Keratinocyte (primary cell): ENCODE data around the gene FKBP11. TPM values are rescaled to one million over a fixed set of nuclear protein-coding genes. Genes with fewer than 3 reads are reported as not detected.

ENCODE experiments used
- DNase-seq: peaks from one replicate; pipeline ENCODE4 v3.0.0-alpha.2; 2011; ENCODE audit warnings: low read depth, missing footprints, low spot score
- FAIRE-seq: peaks from 2 replicates; lab custom pipeline; 2011; peaks lifted over from hg19 to GRCh38; lab: Jason Lieb, UNC
- H2AFZ ChIP-seq: 2 replicates; pipeline ENCODE4 v1.6.0; 2012; ENCODE audit warnings: low read length, control low read depth, inconsistent platforms; ENCODE audit not compliant: control insufficient read depth
- H3K27ac ChIP-seq: 2 replicates; pipeline ENCODE4 v1.5.1; 2011; ENCODE audit warnings: low read length; ENCODE audit not compliant: control insufficient read depth, insufficient read depth
- H3K27me3 ChIP-seq: 3 replicates; pipeline ENCODE4 v1.6.0; 2011; ENCODE audit warnings: low read length; ENCODE audit not compliant: control insufficient read depth, insufficient read depth; ENCODE audit errors: extremely low read depth
- H3K36me3 ChIP-seq, 2 experiments: 2 replicates in 1 of 2; 3 replicates in 1 of 2; pipeline ENCODE4 v1.5.1; 2011; ENCODE audit warnings: low read length in 2 of 2, mild to moderate bottlenecking in 1 of 2; ENCODE audit not compliant: control insufficient read depth in 2 of 2, insufficient read depth in 2 of 2; ENCODE audit errors: extremely low read depth in 1 of 2
- H3K4me1 ChIP-seq: 3 replicates; pipeline ENCODE4 v1.5.1; 2011; ENCODE audit warnings: low read length; ENCODE audit not compliant: control insufficient read depth, insufficient read depth; ENCODE audit errors: extremely low read depth
- H3K4me2 ChIP-seq: 3 replicates; pipeline ENCODE4 v1.6.0; 2011; ENCODE audit warnings: low read depth, low read length; ENCODE audit not compliant: control insufficient read depth, insufficient read depth; ENCODE audit errors: extremely low read depth
- H3K4me3 ChIP-seq, 3 experiments: fragments of 200-600 bp in 1 of 3; sonication (generic) in 1 of 3; 2 replicates in 2 of 3; 3 replicates in 1 of 3; pipeline ENCODE4 v1.5.1; 2011 to 2016; ENCODE audit warnings: low read length in 3 of 3, mild to moderate bottlenecking in 3 of 3, control low read depth in 2 of 3, inconsistent platforms in 1 of 3, low read depth in 1 of 3, mixed read lengths in 1 of 3, mixed run types in 1 of 3, moderate library complexity in 1 of 3; ENCODE audit not compliant: control insufficient read depth in 2 of 3, insufficient read depth in 2 of 3; ENCODE audit errors: extremely low read depth in 1 of 3
- H3K79me2 ChIP-seq: 2 replicates; pipeline ENCODE4 v1.6.0; 2012; ENCODE audit warnings: low read length; ENCODE audit not compliant: control insufficient read depth, insufficient read depth
- H3K9ac ChIP-seq: 3 replicates; pipeline ENCODE4 v1.6.0; 2011; ENCODE audit warnings: low read length; ENCODE audit not compliant: control insufficient read depth, insufficient read depth; ENCODE audit errors: extremely low read depth
- H3K9me1 ChIP-seq: 3 replicates; pipeline ENCODE4 v1.6.0; 2011; ENCODE audit warnings: low read length; ENCODE audit not compliant: control insufficient read depth, insufficient read depth; ENCODE audit errors: extremely low read depth
- H3K9me3 ChIP-seq: 2 replicates; pipeline ENCODE4 v1.5.1; 2012; ENCODE audit warnings: low read depth, low read length; ENCODE audit not compliant: control insufficient read depth
- H4K20me1 ChIP-seq: 3 replicates; pipeline ENCODE4 v1.6.0; 2011; ENCODE audit warnings: low read length; ENCODE audit not compliant: control insufficient read depth, insufficient read depth; ENCODE audit errors: extremely low read depth
- EZH2 ChIP-seq: IDR thresholded peaks from one replicate; pipeline ENCODE4 v1.6.1; 2012; ENCODE audit warnings: inconsistent platforms, mild to moderate bottlenecking, low read length, moderate library complexity
- dilution Hi-C: fragments of 300-500 bp; cut with MboI; formaldehyde crosslinking; loops from one replicate; pipeline ENCODE4 v1.7.0; 2020; ENCODE audit warnings: low sequenced_read_pairs; ENCODE audit not compliant: extremely low pct_ligation_motif_present
- polyA plus RNA-seq, 5 experiments: library from polyadenylated mRNA; depleted of rRNA in 3 of 5; stranded (reverse) in 3 of 5; stranded (forward) in 1 of 5; unstranded in 1 of 5; fragments of >200 nt; gene quantifications; 1 replicate in 1 of 5; 2 replicates in 3 of 5; 3 replicates in 1 of 5; pipeline versions ENCODE4 v1.2.1 to v1.2.3, GENCODE V29; 2011 to 2012; ENCODE audit warnings: missing spikeins in 2 of 5, low read depth in 1 of 5, low replicate concordance in 1 of 5
- TF ChIP-seq, protein P1 (sequence below), 3 experiments: IDR thresholded peaks in 1 of 3; conservative IDR thresholded peaks in 1 of 3; optimal IDR thresholded peaks in 1 of 3; 2 replicates in 2 of 3; 3 replicates in 1 of 3; pipeline versions ENCODE3 to v1.5.1; 2011; ENCODE audit warnings: low read length in 3 of 3, mild to moderate bottlenecking in 3 of 3, moderate library complexity in 2 of 3, control low read depth in 1 of 3, inconsistent platforms in 1 of 3; ENCODE audit not compliant: insufficient read depth in 2 of 3; ENCODE audit errors: extremely low read depth in 1 of 3

The FKBP11 gene
- polyA plus RNA-seq, 1 donor (not counting 4 experiments of a cell fraction or from before 2014, with no cell fraction given), result 18.4 TPM

- H3K36me3 ChIP-seq, result peaks cover 30 to 35% of the 10 kb centered on the region in 2 experiments
Measured at GRCh38 chr12:48930475-48930874, 5.2 kb upstream of the FKBP11 start.

DNA sequence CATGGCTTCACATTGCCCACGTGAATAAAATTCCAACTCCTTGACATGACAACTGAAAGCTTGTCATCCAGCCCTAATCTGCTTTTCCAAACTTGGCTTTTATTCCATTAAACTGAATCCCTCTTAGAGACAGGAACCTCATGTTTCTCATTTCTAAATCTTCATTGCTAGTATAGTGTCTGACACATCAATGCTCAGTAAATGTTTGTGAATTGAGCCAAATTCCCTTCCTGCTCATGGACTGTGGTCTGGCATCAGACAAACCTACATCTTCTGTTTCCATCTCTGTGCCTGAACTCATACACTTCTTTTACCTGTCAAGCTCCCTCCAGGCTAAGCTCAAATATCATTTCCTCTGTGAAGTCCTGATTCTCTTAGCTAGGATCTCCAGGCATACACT is 4.3 kb upstream of the FKBP11 start:
- no peak overlapping the region for H3K9ac ChIP-seq
- DNase-seq, result no peak
- no peaks in the 10 kb centered on the region for H3K9me3 ChIP-seq
- H3K27ac ChIP-seq, result no peak overlapping the region
- dilution Hi-C loops, result no loop called here
- peaks cover 4% of the 10 kb centered on the region for H3K4me1 ChIP-seq
- H3K9me1 ChIP-seq, result no peaks in the 10 kb centered on the region
- H2AFZ ChIP-seq, result no peak overlapping the region
- no peak for FAIRE-seq
- peaks cover 26 to 31% of the 10 kb centered on the region in 2 experiments for H3K36me3 ChIP-seq
- H3K4me3 ChIP-seq, result no peak overlapping the region
- no peaks in the 10 kb centered on the region for H4K20me1 ChIP-seq
- TF ChIP-seq, protein P1, sequence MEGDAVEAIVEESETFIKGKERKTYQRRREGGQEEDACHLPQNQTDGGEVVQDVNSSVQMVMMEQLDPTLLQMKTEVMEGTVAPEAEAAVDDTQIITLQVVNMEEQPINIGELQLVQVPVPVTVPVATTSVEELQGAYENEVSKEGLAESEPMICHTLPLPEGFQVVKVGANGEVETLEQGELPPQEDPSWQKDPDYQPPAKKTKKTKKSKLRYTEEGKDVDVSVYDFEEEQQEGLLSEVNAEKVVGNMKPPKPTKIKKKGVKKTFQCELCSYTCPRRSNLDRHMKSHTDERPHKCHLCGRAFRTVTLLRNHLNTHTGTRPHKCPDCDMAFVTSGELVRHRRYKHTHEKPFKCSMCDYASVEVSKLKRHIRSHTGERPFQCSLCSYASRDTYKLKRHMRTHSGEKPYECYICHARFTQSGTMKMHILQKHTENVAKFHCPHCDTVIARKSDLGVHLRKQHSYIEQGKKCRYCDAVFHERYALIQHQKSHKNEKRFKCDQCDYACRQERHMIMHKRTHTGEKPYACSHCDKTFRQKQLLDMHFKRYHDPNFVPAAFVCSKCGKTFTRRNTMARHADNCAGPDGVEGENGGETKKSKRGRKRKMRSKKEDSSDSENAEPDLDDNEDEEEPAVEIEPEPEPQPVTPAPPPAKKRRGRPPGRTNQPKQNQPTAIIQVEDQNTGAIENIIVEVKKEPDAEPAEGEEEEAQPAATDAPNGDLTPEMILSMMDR (optimal IDR thresholded peaks at IDR 0.05 in 1 of 3, IDR thresholded peaks at IDR 0.05 in 1 of 3, conservative IDR thresholded peaks at IDR 0.05 in 1 of 3; ENCODE audit: extremely low read depth in 1 of 3, insufficient read depth in 2 of 3, low read length in 3 of 3), result no peak
- no peak for TF ChIP-seq EZH2
- no peak overlapping the region for H3K4me2 ChIP-seq
- no peaks in the 10 kb centered on the region for H3K79me2 ChIP-seq
- H3K27me3 ChIP-seq, result no peaks in the 10 kb centered on the region

More at GRCh38 chr12:48930475-48930874, 5.2 kb upstream of the FKBP11 start:
- Histone ChIP-seq H3K27ac (no peak overlapping the region), H4K20me1 (no peaks in the 10 kb centered on the region), H3K79me2 (no peaks in the 10 kb centered on the region), H2AFZ (no peak overlapping the region), H3K4me3 (no peak overlapping the region), H3K9me1 (no peaks in the 10 kb centered on the region), H3K27me3 (no peaks in the 10 kb centered on the region), H3K9me3 (no peaks in the 10 kb centered on the region), H3K4me1 (peaks cover 4% of the 10 kb centered on the region), H3K4me2 (no peak overlapping the region), H3K9ac (no peak overlapping the region)
- DNase-seq (no peak), FAIRE-seq (no peak)
- dilution Hi-C loops, result no loop called here
- TF ChIP-seq, protein P1 (optimal IDR thresholded peaks at IDR 0.05 in 1 of 3, IDR thresholded peaks at IDR 0.05 in 1 of 3, conservative IDR thresholded peaks at IDR 0.05 in 1 of 3; ENCODE audit: extremely low read depth in 1 of 3, insufficient read depth in 2 of 3, low read length in 3 of 3), result no peak
- no peak for TF ChIP-seq EZH2
